ENCODE data around the gene GON7.

- TF ChIP-seq CTCF (IDR thresholded peaks at IDR 0.05; ENCODE audit: insufficient read depth, low read length, poor library complexity, severe bottlenecking) (no peak), EZH2phosphoT487 (conservative IDR thresholded peaks at IDR 0.05; ENCODE audit: low read length) (no peak)
Measured at GRCh38 chr14:93173943-93174395, 32.9 kb downstream of the GON7 start.

All from SU-DHL-6 (cell line).